Measurements from ENCODE around the gene BLACAT1. TPM values are rescaled to one million over a fixed set of nuclear protein-coding genes. Genes with fewer than 3 reads are reported as not detected.

The BLACAT1 gene
- total and polyA plus RNA-seq, 12 donors = 0.03 to 0.08 (median 0.06) TPM; not detected in 8

DNA sequence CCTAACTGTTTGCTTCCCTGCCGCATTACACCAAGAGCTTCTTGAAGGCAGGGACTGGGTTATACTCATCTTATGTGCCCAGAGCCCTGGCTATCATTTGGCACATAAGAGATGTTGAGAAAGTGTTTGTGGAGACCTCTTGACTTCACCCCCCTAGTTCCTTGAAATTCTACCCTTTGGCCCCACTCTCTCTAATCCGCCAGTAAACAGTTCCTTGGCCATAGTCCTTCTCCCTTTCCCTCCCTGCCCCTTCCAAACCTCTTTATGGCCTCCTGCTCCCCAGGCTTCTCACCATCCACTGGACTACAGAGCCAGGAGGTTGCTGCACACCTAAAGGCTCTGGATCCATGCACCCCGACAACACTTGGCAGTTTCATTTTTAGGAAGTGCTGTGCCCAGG, 47.1 kb upstream of the BLACAT1 start:
- no peaks in the 10 kb centered on the region for H3K27me3 ChIP-seq
- H3K36me3 ChIP-seq (replicated peaks in 1 of 2) = no peaks in the 10 kb centered on the region
- TF ChIP-seq, protein P1, sequence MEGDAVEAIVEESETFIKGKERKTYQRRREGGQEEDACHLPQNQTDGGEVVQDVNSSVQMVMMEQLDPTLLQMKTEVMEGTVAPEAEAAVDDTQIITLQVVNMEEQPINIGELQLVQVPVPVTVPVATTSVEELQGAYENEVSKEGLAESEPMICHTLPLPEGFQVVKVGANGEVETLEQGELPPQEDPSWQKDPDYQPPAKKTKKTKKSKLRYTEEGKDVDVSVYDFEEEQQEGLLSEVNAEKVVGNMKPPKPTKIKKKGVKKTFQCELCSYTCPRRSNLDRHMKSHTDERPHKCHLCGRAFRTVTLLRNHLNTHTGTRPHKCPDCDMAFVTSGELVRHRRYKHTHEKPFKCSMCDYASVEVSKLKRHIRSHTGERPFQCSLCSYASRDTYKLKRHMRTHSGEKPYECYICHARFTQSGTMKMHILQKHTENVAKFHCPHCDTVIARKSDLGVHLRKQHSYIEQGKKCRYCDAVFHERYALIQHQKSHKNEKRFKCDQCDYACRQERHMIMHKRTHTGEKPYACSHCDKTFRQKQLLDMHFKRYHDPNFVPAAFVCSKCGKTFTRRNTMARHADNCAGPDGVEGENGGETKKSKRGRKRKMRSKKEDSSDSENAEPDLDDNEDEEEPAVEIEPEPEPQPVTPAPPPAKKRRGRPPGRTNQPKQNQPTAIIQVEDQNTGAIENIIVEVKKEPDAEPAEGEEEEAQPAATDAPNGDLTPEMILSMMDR (IDR thresholded peaks at IDR 0.05) = no peak
- no peak for TF ChIP-seq POLR2A (IDR thresholded peaks at IDR 0.05)
- peaks cover 10 to 15% of the 10 kb centered on the region in 2 donors for H3K4me1 ChIP-seq (replicated peaks in 1 of 2)
- 86 to 92% (median 89%) methylated on average over 3 of the region's 3 CpGs for WGBS, 4 donors
- H3K27ac ChIP-seq = no peak overlapping the region
- H3K4me3 ChIP-seq = no peak overlapping the region
- no peak for DNase-seq
- intact Hi-C loops (cut with DNase I) = no loop called here
- H3K9me3 ChIP-seq (replicated peaks in 1 of 3) = no peaks in the 10 kb centered on the region

DNA sequence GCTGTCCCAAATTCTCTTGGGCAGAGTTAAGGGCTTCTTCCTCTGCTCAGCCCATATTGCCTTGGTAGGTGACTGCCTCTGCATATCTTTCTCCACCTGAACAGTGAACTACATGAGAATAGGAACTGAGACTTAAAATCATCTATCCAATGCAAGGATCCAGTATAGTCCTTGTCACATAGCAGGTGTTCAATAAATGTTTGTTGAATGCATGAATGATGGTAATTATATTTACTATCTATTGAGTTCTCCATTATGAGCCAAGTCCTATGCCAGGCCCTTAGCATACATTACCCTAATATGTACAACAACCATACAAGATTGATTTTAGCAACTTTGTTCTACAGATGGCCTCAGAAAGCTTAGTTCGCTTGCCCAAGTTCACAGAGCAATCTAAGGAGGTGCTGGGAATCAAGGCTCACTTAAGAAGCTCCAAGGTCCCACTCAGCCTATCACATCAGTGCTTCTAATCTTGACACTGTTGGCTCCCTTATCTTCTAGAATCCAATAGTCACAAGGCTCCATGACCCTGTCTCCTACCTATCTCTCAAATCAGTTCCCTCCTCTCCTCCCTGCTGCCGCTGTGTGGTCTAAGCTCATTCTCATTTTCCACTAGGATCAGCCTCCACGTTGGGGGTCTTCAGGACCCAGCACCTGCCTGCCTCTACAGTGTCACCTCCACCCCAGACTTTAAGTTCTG, 46.4 kb upstream of the BLACAT1 start:
- intact Hi-C loops (cut with DNase I) = no loop called here
- 81 to 91% (median 84%) methylated on average over 3 of the region's 3 CpGs for WGBS, 4 donors
- peaks cover 10 to 15% of the 10 kb centered on the region in 2 donors for H3K4me1 ChIP-seq (replicated peaks in 1 of 2)
- no peak for DNase-seq
- H3K4me3 ChIP-seq = no peak overlapping the region
- no peaks in the 10 kb centered on the region for H3K9me3 ChIP-seq (replicated peaks in 1 of 3)
- TF ChIP-seq, protein P1 (IDR thresholded peaks at IDR 0.05) = no peak
- no peak for TF ChIP-seq POLR2A (IDR thresholded peaks at IDR 0.05)
- no peaks in the 10 kb centered on the region for H3K27me3 ChIP-seq
- no peak overlapping the region for H3K27ac ChIP-seq
- H3K36me3 ChIP-seq (replicated peaks in 1 of 2) = no peaks in the 10 kb centered on the region

DNA sequence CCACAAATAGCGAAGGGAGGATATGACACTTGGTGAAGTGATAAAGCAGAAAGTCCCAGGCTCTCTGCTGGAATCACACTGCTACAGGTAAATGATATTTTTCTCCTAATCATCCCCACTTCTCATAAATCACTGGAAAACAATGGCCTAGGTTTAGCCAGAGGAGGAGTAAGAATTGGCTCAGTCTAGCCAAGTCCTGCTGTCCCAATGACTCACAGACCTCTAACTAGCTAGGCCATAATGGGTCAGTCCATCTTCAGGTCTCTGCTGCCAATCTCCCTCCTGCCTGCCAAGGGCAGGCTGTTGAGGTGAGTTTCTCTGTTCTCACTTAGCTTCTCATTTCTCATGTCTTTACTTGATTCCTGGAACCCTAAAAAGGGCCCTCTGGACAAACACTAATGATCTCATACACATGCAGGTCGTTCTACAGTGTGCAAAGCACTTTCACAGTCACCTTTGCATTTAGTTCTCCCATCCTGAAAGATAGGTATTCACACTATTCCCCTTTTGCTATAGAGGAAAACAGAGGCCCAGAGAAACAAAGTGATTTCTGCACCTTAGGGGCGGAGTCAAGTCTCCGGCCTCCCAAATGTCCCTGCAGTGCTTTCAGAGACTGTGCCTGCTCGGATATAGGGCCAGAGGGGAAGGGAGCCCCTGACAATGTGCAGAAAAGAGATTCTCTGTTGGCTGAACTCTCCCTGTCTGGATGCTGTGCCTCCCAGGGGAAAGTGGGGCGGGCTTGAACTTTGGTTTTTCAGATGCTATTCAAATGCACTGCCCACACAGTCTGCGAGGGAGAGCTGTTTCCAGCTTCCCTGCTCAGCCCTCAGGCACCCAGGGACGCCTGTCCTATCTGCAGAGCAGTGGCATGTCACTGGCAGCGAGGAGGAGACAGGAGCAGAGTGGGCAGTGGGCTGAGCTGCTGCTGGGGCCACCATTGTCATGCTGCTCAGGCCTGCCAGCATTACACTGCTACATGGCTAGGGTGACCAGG, 44.7 kb upstream of the BLACAT1 start:
- H3K4me3 ChIP-seq = no peak overlapping the region
- no peaks in the 10 kb centered on the region for H3K36me3 ChIP-seq (replicated peaks in 1 of 2)
- no peaks in the 10 kb centered on the region for H3K27me3 ChIP-seq
- H3K4me1 ChIP-seq (replicated peaks in 1 of 2) = peaks cover 8 to 10% of the 10 kb centered on the region in 2 donors
- intact Hi-C loops (cut with DNase I) = no loop called here
- 77 to 90% (median 79%) methylated on average over 8 to 9 of the region's 9 CpGs for WGBS, 4 donors
- no peaks in the 10 kb centered on the region for H3K9me3 ChIP-seq (replicated peaks in 1 of 3)
- no peak for DNase-seq
- TF ChIP-seq POLR2A (IDR thresholded peaks at IDR 0.05) = no peak
- TF ChIP-seq, protein P1 (IDR thresholded peaks at IDR 0.05) = no peak
- H3K27ac ChIP-seq = no peak overlapping the region

DNA sequence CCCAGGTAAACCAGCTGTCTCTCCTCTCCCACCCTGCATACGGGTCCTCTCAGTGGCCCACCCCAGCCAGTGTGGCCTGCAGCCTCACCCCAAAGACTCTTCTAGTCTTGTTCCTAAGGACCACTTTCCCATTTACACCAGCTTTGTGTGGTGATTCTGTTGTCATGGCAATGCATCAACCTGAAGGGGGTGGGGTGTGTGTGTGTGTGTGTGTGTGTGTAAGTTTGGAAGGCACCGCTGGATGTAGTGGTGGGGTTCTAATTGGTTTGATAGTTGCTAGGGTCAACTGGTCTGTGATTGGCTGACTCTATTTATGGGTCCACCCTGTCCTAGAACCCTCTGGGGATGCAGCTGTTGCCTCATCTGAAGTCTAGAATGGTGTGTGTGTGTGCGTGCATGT, 43.9 kb upstream of the BLACAT1 start:
- Histone ChIP-seq H3K9me3 (replicated peaks in 1 of 3) (no peaks in the 10 kb centered on the region), H3K27me3 (no peaks in the 10 kb centered on the region), H3K36me3 (replicated peaks in 1 of 2) (no peaks in the 10 kb centered on the region), H3K27ac (no peak overlapping the region), H3K4me1 (replicated peaks in 1 of 2) (peaks cover under 1 to 4% of the 10 kb centered on the region in 2 donors), H3K4me3 (no peak overlapping the region)
- intact Hi-C loops (cut with DNase I) = loop anchor here in 1 of 2 donors (10.0 kb wide), 1 partner anchor 225 kb away; no protein-coding TSS in a partner anchor
- 67 to 86% (median 75%) methylated on average over 3 of the region's 3 CpGs for WGBS, 4 donors
- DNase-seq = no peak
- TF ChIP-seq POLR2A (IDR thresholded peaks at IDR 0.05) = no peak
- TF ChIP-seq, protein P1 (IDR thresholded peaks at IDR 0.05) = no peak
